GM21381 (cell line): ENCODE data around the gene HACL1.
"Not testable (repeated sequence)": the region's sequence is repeated elsewhere in the genome, so short reads cannot be mapped to it uniquely, and the experiment has no call there.

Source experiments
- ATAC-seq: cut with Tn5 transposase; IDR thresholded peaks from one replicate; pipeline ENCODE4 v1.9.1; 2021; ENCODE audit warnings: mild to moderate bottlenecking, moderate library complexity; ENCODE audit not compliant: unreplicated experiment

HACL1 gene

DNA sequence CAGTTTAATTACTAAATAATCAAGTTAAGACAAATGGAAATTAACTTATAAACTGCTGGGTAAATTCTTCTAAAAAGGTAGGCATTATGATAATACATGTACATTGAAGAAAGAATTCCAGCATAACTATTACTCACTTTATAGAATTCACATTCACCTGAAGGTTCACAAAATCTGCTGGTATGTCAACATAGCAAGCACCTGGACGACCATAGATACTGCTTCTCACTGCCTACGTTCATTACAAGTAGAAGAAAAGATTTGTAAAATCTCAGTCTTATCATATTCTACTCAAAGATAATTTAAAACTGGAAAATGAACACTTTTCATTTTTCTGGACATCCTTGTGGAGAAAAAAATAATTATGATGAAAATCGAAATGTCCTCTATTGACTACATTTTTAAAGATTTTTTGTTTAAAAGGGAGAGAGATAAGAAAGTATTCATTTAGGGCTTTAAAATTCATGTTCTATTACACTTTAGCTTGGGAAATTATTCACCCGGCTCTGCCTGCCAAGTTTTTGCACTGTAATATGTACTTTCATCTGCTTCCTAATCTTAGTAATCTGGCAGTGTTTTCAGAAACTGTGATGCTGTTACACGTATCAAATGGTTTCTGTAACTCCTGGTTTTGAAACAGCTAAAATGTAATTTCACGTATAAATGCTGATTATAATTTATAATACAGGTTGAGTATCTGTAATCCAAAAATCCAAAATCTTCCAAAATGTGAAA is 16.1 kb downstream of the HACL1 start:
- ATAC-seq = no peak

- ATAC-seq = no peak
These were observed 19.6 kb downstream of the HACL1 start for GRCh38 chr3:15581471-15582394.

GRCh38 chr3:15579051-15579450 is 22.3 kb downstream of the HACL1 start:
- ATAC-seq = no peak

DNA sequence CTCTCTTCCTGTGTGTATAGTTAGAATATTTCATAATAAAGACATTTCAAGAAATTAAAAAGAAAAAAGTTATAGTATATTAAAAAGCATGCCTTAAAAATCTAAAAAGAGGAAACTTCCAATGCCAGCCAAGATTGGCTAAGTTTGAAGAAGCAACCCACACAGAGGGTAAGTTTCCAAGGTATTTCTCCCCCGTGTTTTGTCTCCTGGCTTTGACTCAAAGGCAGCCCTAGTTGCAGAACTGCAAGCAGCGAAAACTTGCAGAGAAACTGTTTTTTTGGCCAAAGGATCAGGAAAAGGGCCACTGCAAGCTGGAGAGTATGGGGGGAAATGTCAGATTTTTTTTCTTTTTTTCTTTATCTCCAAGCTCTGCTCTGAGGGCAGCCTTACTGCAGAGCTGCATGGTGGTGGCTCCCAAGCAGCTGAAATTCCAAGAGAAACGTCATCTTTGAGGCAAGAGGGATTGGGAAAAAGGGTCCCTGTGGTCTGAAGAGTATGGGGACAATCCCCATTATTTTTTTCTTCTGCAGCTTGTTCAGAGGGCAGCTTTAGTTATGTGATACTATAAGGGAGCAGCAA is 23.0 kb downstream of the HACL1 start:
- ATAC-seq = no peak

DNA sequence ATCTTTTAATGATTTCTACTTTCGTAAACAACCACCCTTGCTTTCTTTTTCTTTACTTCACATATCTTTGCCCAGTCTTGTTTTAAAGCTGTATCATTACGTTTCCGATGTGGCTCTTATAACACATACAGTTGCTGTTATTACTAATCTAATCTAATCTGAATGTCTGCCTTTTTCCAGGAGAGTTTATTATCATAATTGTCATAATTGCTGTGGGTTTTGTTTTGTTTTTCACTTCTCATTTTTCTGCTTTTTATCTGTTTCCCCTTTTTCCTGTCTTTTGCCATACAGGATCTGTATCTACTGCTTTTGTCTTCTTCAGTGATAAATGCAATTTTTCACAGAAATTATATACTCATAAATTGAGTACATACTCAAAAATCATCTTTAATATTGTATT is 24.9 kb downstream of the HACL1 start:
- no peak for ATAC-seq

- no peak for ATAC-seq
These were observed 25.9 kb downstream of the HACL1 start for GRCh38 chr3:15575446-15575845.

DNA sequence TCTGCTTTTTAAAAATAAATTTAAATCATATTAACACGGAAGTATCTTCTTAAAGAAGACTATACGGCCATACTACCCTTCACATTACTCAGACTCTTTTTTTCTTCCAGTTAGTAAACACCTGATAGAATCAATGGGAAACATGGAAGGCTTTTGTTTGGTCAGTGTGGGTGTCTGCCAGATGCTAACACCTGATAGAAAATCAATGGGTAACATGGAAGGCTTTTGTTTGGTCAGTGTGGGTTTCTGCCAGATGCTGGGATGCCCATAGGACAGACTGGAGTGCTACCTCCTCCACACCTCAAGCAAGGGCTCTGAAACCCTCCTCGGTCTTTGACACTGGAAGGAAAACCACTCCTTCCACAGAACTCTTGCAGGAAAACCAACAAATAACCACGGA is 29.2 kb downstream of the HACL1 start:
- ATAC-seq = no peak

DNA sequence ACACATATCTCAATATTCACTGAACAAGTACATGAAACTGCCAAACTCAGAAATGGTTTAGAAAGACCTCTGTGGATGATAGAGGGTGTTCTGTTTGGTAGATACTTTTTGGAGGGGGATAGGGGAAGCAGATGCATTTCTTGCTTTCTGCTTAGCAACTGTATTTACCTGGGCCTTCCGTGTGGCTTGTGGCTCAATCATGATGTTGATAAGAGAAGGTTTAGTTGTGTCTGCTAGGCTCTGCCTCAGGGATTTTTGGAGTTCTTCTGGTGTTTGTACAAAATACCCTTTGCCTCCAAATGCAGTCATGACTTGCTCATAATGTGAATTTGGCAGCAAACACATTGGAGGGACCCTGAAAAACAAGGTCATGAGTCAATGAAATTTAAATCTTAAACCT is 38.2 kb downstream of the HACL1 start:
- no peak for ATAC-seq

DNA sequence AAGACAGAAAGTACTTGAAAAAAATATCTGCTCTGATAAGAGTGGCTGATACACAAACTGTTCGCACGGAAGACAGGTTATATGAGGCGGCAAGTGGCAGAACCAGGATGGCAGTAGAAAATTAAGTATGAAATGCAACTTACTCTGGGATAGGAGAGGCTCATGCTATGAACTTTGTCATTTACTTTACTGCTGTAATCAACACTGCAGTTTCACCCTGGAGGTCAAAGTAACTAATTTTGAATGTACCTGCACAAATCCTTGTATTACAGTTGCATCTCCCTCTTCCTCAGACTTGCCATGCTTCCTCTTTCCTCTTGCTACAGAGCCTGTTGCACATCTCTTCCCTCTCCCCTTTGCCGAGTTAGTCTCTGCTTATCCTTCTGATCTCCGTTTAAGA is 38.8 kb downstream of the HACL1 start:
- no peak for ATAC-seq

DNA sequence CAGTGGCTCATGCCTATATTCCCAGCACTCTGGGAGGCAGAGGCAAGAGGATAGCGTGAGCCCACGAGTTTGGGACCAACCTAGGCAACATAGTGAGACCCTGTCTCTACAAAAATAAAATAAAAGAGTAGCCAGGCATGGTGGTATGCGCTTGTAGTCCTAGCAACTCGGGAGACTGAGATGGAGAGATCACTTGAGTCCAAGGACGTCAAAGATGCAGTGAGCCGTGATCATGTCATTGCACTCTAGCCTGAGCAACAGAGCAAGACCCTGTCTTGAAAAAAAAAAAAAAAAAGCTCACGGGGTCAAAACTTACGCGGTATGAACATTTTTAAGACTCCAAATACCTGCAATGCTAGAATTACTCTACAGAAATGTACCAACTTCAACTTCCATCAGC is 42.8 kb downstream of the HACL1 start:
- no peak for ATAC-seq

GRCh38 chr3:15557511-15557946 is 43.8 kb downstream of the HACL1 start:
- ATAC-seq = peak; percentile 62

DNA sequence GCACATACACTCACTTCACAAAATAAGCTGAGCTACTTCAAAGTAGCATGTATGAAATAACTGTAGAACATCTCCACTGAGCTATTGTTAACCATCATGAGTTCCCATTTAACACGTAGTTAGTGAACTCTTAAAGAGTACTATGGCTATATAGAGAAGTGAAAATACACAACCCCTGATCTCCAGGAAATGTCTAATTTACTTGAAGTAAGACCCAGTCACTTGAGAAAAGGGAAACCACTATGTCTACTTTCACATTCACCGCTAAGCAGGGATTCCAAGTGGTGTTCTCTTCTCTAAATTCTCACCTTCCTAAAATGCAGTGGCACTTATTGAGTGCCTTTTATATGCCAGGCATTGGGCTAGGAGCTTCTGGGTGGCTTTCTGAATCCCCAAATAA is 44.9 kb downstream of the HACL1 start:
- peak; percentile 86 for ATAC-seq

DNA sequence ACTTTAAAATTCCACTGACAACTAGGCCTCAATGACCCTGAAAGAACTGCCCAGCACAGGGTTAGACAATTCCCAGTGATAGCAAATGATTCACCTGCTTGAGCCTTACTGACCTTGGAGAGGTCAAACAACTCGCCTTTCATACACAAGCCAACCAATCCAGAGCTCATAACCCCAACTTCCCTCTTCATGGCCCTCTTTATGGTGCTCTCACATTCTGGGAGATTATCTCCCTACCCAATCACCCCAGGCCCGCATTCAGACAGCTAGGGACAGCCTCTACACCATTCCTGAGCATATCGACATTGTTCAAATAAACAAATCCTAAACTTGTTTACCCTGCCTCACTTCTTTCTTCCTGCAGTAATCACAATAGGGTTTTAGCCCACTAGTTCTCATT is 47.6 kb downstream of the HACL1 start:
- ATAC-seq = no peak

- ATAC-seq = no peak
These were observed 49.5 kb downstream of the HACL1 start for GRCh38 chr3:15551902-15552301.

GRCh38 chr3:15549846-15550245 is 51.5 kb downstream of the HACL1 start:
- ATAC-seq = no peak

GRCh38 chr3:15542614-15543013 is 58.8 kb downstream of the HACL1 start:
- no peak for ATAC-seq

DNA sequence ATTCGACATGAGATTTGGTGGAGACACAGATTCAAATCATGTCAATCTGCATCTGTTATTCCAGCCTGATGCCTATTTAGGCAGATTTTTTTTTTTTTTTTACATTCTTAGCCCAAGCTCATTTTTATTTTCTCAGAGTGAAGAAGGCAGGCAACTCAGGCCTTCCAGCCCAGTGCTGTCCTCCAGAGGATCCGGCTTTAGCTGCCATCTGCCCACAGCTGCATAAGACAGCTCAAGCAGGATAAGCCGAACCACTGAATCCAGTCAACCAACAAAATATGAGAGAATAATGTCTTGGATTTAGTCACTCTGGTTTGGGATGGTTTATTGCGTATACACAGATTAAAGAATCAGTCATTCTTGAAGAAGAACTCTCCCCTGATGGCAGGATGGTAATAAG is 60.0 kb downstream of the HACL1 start:
- no peak for ATAC-seq

DNA sequence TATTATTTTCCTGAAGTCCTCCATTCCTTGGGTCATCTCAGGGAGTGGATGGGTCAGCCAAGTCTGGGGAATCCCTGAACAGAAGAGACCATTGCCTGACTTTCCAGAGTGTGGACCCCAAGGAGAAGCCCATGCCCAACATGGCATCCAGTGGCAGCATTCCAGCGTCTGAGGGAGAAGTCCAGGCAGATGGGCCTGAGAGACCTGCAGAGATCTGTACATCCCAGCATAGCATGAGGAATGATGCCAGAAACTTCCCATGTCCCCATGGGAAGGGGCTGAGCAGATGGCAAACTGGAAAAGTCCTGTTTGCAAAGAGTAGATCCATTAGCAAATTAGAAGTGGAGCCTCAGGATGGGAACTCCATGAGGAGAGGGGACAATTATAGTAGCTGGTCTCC is 62.3 kb downstream of the HACL1 start:
- no peak for ATAC-seq

DNA sequence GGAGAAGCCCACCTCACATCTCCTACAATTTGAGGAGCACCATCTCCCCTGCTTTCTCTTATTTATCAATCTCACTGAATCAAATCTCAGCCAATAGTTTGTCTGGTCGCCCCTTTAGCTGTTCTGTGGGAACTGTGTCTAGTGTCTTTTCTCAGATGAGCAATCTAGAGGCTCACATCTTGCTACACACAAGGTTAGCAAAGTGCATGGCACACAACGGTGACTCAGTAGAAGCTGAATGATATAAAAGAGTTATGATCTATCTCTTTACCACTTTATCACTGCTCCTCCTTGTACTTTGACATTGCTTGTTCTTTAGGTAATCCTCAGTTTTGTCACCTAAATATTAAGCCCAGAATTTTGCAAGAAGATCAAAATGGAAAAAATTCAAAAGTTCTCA is 63.0 kb downstream of the HACL1 start:
- no peak for ATAC-seq

DNA sequence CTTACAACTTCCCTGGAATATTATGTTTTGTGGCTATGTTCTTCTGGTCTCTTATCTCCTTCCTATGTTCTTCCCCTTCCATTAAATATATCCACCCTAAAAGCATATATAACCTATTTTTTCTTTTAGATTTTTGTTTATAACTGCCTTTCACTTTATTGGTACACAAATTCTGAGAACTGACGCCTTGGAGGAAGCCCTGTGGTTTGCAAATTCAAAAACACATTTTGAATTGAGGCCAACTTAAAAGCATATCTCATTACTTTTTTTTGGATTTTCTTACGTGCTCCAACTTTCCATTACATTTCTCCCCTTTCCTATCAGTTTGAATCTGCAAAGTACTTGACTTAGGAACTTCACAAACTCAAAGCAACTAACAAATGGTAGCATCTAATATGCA is 64.5 kb downstream of the HACL1 start:
- no peak for ATAC-seq

DNA sequence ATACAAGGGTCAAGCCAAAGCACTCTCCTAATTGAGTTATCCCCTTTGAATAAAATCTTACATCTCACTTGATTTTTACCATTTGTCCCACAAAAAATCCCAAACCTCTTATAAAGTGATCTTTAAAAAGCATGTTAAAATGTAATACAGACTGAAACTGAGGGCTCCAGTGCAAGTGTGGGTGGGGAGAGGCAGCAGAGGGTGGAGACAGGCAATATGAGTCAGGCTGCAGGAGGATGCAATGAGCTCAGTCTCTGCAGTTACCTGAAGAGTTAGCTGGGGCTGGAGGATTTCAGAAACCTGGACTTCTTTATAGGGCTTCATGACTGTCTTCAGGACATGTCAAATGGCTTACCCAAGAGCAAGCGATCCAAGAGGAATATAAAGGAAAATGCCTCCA is 65.6 kb downstream of the HACL1 start:
- no peak for ATAC-seq

- ATAC-seq = not testable (repeated sequence)
These were observed 68.8 kb downstream of the HACL1 start for GRCh38 chr3:15532614-15533013.
